Lung (tissue), 12 donors: ENCODE data around the gene NBEAL1. TPM values are rescaled to one million over a fixed set of nuclear protein-coding genes. Genes with fewer than 3 reads are reported as not detected.
"Not testable (repeated sequence)": the region's sequence is repeated elsewhere in the genome, so short reads cannot be mapped to it uniquely, and the experiment has no call there.

Experiments used
- ATAC-seq: fragments of 200-7000 bp; cut with Tn5 transposase; one replicate; pipeline ENCODE4 v1.9.1; 2020; ENCODE audit warnings: moderate number of reproducible peaks; ENCODE audit not compliant: insufficient read depth, low FRiP score
- DNase-seq, 3 donors: peaks; one replicate each; pipeline ENCODE4 v3.0.0-alpha.2; 2013 to 2017
- H3K27ac ChIP-seq, 2 donors: one replicate each; pipeline ENCODE4 v1.5.1; 2013; ENCODE audit warnings: mild to moderate bottlenecking in 2 of 2, moderate library complexity in 2 of 2, control low read depth in 1 of 2, inconsistent platforms in 1 of 2, low read depth in 1 of 2, low read length in 1 of 2
- H3K27me3 ChIP-seq, 3 donors: one replicate each; pipeline ENCODE4 v1.5.1; 2013; ENCODE audit warnings: low read length in 2 of 3; ENCODE audit not compliant: control insufficient read depth in 3 of 3, insufficient read depth in 3 of 3
- H3K36me3 ChIP-seq, 4 donors: one replicate each; pipeline ENCODE4 v1.5.1; 2013; ENCODE audit warnings: low read length in 4 of 4, mild to moderate bottlenecking in 1 of 4, moderate library complexity in 1 of 4; ENCODE audit not compliant: control insufficient read depth in 4 of 4, insufficient read depth in 4 of 4
- H3K4me1 ChIP-seq, 5 donors: one replicate each; pipeline ENCODE4 v1.5.1; 2013; ENCODE audit warnings: low read length in 5 of 5, mild to moderate bottlenecking in 2 of 5, moderate library complexity in 1 of 5; ENCODE audit not compliant: control insufficient read depth in 5 of 5, insufficient read depth in 5 of 5
- H3K4me3 ChIP-seq: one replicate; pipeline ENCODE4 v1.5.1; 2013; ENCODE audit warnings: mild to moderate bottlenecking, control low read depth, moderate library complexity
- H3K9ac ChIP-seq, 2 donors: one replicate each; pipeline ENCODE4 v1.5.1; 2013; ENCODE audit warnings: low read length in 2 of 2, control low read depth in 1 of 2; ENCODE audit not compliant: insufficient read depth in 1 of 2
- H3K9me3 ChIP-seq, 4 donors: one replicate each; pipeline ENCODE4 v1.5.1; 2013; ENCODE audit warnings: low read length in 3 of 4, mild to moderate bottlenecking in 1 of 4, moderate library complexity in 1 of 4; ENCODE audit not compliant: control insufficient read depth in 4 of 4, insufficient read depth in 3 of 4
- WGBS, 2 donors: extraction: QIAGEN DNeasy Blood & Tissue Kit; methylation state at CpG; one replicate each; pipeline ENCODE4 v1.1.7; 2013; 5-methylcytosine and 5-hydroxymethylcytosine counted together
- polyA plus RNA-seq, 2 donors: library from polyadenylated mRNA; stranded (reverse); fragments of 200-250 nt; gene quantifications; one replicate each; pipeline ENCODE4 v1.2.1, GENCODE V29; 2013
- total RNA-seq, 2 donors: library from RNA; depleted of rRNA in 1 of 2; stranded (reverse); fragments of >200 nt in 1 of 2; gene quantifications; one replicate each; pipeline ENCODE4 v1.2.1, GENCODE V29; 2014 to 2021
- TF ChIP-seq, protein P1 (sequence below): IDR thresholded peaks from 2 replicates; pipeline ENCODE4 v1.5.1; 2012; ENCODE audit warnings: mild to moderate bottlenecking; ENCODE audit errors: control extremely low read depth, extremely low read depth
- donor health status: control.
- donor health status: control.
- donor health status: Bipolar disorder and iron deficiency.
- donor health status: healthy.
- donor health status: DM: yes; HTN: yes; CAD: no.

Gene NBEAL1
- total and polyA plus RNA-seq, 4 donors: 5.9 to 138 (median 25.3) TPM

DNA sequence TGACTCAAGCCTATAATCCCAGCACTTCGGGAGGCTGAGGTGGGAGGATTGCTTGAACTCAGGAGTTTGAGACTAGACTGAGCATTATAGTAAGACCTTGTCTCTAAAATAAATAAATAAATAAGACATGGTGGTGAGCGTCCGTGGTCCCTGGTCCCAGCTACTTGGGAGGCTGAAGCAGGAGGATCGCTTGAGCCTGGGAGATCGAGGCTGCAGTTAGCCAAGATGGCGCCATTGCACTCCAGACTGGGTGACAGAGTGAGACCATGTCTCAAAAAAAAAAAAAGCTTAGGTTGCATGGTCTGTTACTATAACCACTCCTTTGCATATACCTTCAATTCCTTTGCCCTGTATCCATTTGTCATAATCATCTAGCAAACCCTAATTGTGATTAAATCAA, 227.8 kb downstream of the NBEAL1 start:
- no peak overlapping the region for H3K27ac ChIP-seq
- H3K9ac ChIP-seq: no peak overlapping the region
- ATAC-seq: no peak
- H3K9me3 ChIP-seq: no peaks in the 10 kb centered on the region
- H3K36me3 ChIP-seq: peaks cover 6 to 16% (median 10%) of the 10 kb centered on the region in 4 donors
- DNase-seq: no peak
- H3K27me3 ChIP-seq: no peaks in the 10 kb centered on the region
- no peak overlapping the region for H3K4me3 ChIP-seq
- peaks cover 4 to 9% (median 7%) of the 10 kb centered on the region in 5 donors for H3K4me1 ChIP-seq
- TF ChIP-seq, protein P1, sequence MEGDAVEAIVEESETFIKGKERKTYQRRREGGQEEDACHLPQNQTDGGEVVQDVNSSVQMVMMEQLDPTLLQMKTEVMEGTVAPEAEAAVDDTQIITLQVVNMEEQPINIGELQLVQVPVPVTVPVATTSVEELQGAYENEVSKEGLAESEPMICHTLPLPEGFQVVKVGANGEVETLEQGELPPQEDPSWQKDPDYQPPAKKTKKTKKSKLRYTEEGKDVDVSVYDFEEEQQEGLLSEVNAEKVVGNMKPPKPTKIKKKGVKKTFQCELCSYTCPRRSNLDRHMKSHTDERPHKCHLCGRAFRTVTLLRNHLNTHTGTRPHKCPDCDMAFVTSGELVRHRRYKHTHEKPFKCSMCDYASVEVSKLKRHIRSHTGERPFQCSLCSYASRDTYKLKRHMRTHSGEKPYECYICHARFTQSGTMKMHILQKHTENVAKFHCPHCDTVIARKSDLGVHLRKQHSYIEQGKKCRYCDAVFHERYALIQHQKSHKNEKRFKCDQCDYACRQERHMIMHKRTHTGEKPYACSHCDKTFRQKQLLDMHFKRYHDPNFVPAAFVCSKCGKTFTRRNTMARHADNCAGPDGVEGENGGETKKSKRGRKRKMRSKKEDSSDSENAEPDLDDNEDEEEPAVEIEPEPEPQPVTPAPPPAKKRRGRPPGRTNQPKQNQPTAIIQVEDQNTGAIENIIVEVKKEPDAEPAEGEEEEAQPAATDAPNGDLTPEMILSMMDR: no peak
- 96 to 99% methylated on average over 6 of the region's 6 CpGs for WGBS, 2 donors

DNA sequence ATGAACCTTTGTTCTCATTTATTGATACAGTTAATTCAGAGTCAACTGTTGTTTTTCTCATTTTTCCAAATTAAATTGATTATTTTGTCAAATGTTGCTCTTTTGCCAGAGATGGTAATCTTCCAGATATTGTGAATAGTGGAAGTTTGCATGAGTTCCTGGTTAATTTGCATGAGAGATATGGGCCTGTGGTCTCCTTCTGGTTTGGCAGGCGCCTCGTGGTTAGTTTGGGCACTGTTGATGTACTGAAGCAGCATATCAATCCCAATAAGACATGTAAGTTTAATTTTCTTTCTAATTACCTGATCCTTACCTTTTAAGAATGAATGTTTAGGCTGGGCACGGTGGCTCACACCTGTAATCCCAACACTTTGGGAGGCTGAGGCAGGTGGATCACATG, 232.0 kb downstream of the NBEAL1 start:
- no peaks in the 10 kb centered on the region for H3K4me1 ChIP-seq
- H3K9me3 ChIP-seq: no peaks in the 10 kb centered on the region
- H3K9ac ChIP-seq: no peak overlapping the region
- H3K27ac ChIP-seq: no peak overlapping the region
- H3K4me3 ChIP-seq: no peak overlapping the region
- TF ChIP-seq, protein P1: no peak
- H3K27me3 ChIP-seq: no peaks in the 10 kb centered on the region
- H3K36me3 ChIP-seq: peaks cover 6 to 16% (median 11%) of the 10 kb centered on the region in 4 donors
- DNase-seq (no peak), ATAC-seq (no peak)
- 90 to 97% methylated on average over 3 of the region's 3 CpGs for WGBS, 2 donors

DNA sequence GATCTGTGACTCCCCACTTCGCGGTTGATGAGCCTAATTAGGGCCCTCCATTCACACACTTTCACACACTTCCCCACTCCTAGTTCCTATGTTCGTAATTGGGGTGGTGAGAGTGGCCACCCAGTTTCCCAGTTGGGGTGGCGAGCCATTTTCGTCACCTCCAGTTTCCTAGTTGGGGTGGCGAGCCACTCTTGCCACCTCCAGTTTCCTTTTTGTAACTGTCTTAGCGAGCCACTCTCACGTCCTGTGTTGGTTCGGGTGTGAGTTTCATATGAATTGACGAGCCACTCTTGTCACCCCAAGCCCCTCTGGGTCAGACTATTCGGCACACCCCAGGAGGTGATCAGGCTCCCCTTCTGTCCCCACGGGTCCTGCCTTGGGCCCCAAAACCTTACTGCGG, 238.1 kb downstream of the NBEAL1 start:
- DNase-seq (no peak), ATAC-seq (no peak)
- peaks cover 0 to 3% (median 0%) of the 10 kb centered on the region in 4 donors for H3K9me3 ChIP-seq
- peaks cover 0 to 3% (median 0%) of the 10 kb centered on the region in 5 donors for H3K4me1 ChIP-seq
- peaks cover 15 to 22% (median 19%) of the 10 kb centered on the region in 4 donors for H3K36me3 ChIP-seq
- TF ChIP-seq, protein P1: no peak
- no peaks in the 10 kb centered on the region for H3K27me3 ChIP-seq
- no peak overlapping the region for H3K27ac ChIP-seq
- 77 to 92% methylated on average over 13 of the region's 13 CpGs for WGBS, 2 donors
- H3K9ac ChIP-seq: no peak overlapping the region
- H3K4me3 ChIP-seq: no peak overlapping the region

DNA sequence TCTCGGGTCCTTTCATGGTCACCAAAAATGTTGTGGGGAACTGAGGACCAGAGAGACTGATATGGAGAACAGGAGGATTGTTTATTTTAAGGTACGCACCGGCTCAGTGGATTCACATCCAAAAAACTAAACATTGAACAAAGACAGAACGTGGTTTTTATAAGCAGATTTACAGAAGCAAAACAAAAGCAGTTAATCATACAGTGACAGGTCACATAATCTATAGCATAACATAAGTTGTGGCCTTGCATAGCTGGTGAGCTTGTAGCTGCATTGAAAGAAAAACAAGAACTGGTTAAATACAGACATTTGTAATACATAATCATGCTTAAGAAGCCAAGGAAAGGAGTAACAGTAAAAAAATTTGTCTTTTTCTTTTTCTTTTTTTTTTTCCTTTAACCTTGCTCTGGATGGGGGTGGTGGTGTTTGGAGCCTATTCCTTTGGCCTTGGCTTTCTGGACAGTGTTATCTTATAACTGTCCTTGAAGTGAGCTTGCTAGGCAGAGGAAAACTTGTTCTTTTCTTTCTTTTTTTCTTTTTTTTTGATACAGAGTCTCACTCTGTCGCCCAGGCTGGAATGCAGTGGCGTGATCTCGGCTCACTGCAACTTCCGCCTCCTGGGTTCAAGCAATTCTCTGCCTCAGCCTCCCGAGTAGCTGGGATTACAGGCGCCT, 238.9 kb downstream of the NBEAL1 start:
- not testable (repeated sequence) for H3K9ac ChIP-seq, H3K4me3 ChIP-seq, H3K4me1 ChIP-seq, ATAC-seq, H3K9me3 ChIP-seq, H3K27ac ChIP-seq, H3K27me3 ChIP-seq, DNase-seq
- WGBS, 2 donors: 83 to 86% methylated on average over 10 of the region's 10 CpGs
- peaks cover 18 to 26% (median 20%) of the 10 kb centered on the region in 4 donors for H3K36me3 ChIP-seq
